SJCRH30 (cell line): ENCODE data around the gene RFTN2. TPM values are rescaled to one million over a fixed set of nuclear protein-coding genes. Genes with fewer than 3 reads are reported as not detected.
"Not testable (repeated sequence)": the region's sequence is repeated elsewhere in the genome, so short reads cannot be mapped to it uniquely, and the experiment has no call there.

Experiments used
- DNase-seq, 2 experiments: peaks; one replicate each; pipeline ENCODE4 v3.0.0-alpha.2; 2015 to 2020
- H3K27ac ChIP-seq: fragments of 250-450 bp; sonication (Bioruptor Pico); 2 replicates; pipeline ENCODE4 v1.5.1; 2020; ENCODE audit warnings: mild to moderate bottlenecking, moderate library complexity
- H3K27me3 ChIP-seq: fragments of 250-450 bp; sonication (Bioruptor Pico); 2 replicates; pipeline ENCODE4 v1.5.1; 2020; ENCODE audit warnings: mild to moderate bottlenecking, moderate library complexity
- H3K36me3 ChIP-seq: fragments of 250-450 bp; sonication (Bioruptor Pico); 2 replicates; pipeline ENCODE4 v1.5.1; 2020; ENCODE audit warnings: mild to moderate bottlenecking, moderate library complexity
- H3K4me1 ChIP-seq: fragments of 250-450 bp; sonication (Bioruptor Pico); 2 replicates; pipeline ENCODE4 v1.5.1; 2020; ENCODE audit warnings: mild to moderate bottlenecking, moderate library complexity
- H3K4me3 ChIP-seq: fragments of 250-450 bp; sonication (Bioruptor Pico); 2 replicates; pipeline ENCODE4 v1.5.1; 2020; ENCODE audit warnings: mild to moderate bottlenecking, moderate library complexity
- H3K9me3 ChIP-seq: fragments of 250-450 bp; sonication (Bioruptor Pico); replicated peaks from 2 replicates; pipeline ENCODE4 v1.5.1; 2020; ENCODE audit warnings: mild to moderate bottlenecking, moderate library complexity
- total RNA-seq: library from RNA; depleted of rRNA; stranded (reverse); fragments of >200 nt; shearing (Covaris generic); gene quantifications from 2 replicates; pipeline ENCODE4 v1.2.3, GENCODE V29; 2014

RFTN2 gene
- total RNA-seq, 1 experiment from 2014 or later = 0.02 TPM

DNA sequence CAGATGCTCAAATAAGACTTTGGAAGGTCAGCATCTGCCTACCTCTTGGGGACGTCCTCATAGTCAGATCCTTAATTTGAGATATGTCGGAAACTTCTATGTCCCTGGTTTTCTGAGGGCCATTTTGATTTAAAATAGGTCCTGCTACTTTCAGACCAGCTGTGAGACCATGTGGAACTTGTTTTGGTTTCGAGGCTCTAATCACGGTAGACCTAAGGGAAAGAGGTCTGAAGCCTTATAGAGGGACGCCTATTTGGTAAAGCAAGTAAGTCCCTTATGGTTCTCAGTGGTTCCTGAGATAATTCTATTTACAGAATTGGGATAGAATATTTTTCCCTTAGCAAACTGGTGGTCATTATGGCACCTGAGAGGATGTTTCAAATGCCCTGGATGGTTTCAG lies 75.1 kb downstream of the RFTN2 start:
- H3K4me3 ChIP-seq = no peak overlapping the region
- H3K36me3 ChIP-seq = no peaks in the 10 kb centered on the region
- DNase-seq = no peak
- H3K4me1 ChIP-seq = no peaks in the 10 kb centered on the region
- H3K27ac ChIP-seq = no peak overlapping the region
- no peaks in the 10 kb centered on the region for H3K27me3 ChIP-seq
- H3K9me3 ChIP-seq = no peaks in the 10 kb centered on the region

DNA sequence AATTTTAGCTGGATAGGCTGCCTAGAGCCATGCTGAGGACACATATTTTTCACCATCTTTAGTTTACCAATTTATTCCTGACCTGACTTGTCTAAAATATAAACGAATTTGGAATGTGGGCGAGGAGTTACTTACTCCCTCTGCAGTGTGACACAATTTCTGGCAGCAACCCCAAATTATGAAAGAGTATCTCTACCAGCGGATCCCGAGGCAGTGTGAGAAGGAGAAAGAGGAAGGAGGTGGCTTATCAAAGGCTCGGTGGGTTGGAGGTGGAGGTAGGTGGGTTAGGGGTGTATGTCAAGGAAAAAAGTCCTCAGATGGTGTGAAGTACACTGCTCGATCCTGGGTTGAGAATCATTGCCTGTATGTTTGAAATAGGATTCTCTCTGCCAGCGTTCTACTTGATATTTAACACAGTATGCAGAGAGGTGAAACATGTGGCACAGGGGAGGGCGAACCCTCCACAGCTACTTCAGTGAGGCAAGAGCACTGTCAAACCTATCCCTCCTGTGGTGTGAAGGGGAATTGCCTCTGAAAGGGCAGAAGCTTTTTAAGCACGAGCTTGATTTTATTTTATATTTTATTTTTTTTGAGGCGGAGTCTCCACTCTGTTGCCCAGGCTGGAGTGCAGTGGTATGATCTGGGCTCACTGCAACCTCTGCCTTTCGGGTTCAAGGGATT lies 76.0 kb downstream of the RFTN2 start:
- Histone ChIP-seq H3K4me1 (no peaks in the 10 kb centered on the region), H3K36me3 (no peaks in the 10 kb centered on the region), H3K4me3 (no peak overlapping the region), H3K9me3 (no peaks in the 10 kb centered on the region), H3K27ac (no peak overlapping the region), H3K27me3 (no peaks in the 10 kb centered on the region)
- peak; percentile 18 to 39 for DNase-seq

DNA sequence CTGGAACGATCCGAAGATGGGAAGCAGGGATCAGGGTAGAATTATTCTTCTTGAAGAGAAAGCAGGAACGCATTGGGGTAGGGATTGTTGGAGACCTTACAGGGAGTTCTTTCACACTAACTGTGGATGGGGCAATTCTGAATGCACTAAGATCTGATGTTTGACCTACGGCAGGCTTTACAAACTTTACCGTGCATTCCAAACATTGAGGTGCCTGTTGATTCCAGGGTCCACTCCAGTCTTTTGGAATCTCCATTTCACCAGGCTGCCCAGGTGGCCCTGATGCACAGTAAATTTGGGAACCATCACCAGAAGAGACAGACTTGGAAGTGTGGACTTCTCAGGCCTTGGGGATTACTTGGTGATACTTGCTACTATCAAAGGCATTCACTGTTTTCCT lies 76.9 kb downstream of the RFTN2 start:
- no peaks in the 10 kb centered on the region for H3K4me1 ChIP-seq
- no peak overlapping the region for H3K27ac ChIP-seq
- no peak overlapping the region for H3K4me3 ChIP-seq
- no peak for DNase-seq
- H3K27me3 ChIP-seq = no peaks in the 10 kb centered on the region
- no peaks in the 10 kb centered on the region for H3K9me3 ChIP-seq
- no peaks in the 10 kb centered on the region for H3K36me3 ChIP-seq

DNA sequence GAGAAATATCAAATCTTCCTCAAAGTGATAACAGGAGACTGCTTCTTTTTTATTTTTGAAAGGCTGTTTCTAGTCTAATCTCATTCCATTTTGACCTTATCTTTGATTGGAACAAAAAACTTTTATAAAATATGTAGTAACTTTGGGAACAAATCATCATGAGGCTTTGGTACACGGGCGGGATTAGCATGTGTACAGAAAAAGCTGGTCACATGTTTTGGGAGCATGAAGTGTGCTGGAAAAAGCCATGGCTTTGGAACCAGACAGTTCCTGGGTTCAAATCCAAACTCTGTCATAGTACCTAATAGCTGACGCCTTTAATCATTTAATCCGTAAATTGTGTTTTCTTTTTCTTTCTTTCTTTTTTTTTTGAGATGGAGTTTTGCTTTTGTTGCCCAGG lies 78.2 kb downstream of the RFTN2 start:
- Histone ChIP-seq H3K4me3 (no peak overlapping the region), H3K9me3 (no peaks in the 10 kb centered on the region), H3K27ac (no peak overlapping the region), H3K4me1 (no peaks in the 10 kb centered on the region), H3K36me3 (no peaks in the 10 kb centered on the region), H3K27me3 (no peaks in the 10 kb centered on the region)
- DNase-seq = no peak

DNA sequence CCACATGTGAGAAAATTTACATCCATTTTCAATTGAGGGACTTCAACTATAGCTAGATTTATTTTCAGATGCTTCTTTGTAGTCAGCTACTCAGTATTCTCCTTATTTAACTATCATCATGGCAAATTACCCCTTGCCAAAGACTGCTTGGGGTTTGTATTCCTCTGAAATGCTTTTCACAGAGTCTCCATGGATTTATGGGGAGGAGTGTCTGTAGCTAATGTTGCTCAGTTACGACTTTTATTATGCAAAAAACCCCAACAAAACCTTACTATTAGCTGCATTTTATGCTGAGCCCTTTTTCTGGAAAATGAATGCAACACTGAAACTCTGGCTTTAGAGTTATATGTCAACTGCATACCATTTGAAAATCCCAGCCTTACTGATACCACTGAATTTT lies 78.6 kb downstream of the RFTN2 start:
- Histone ChIP-seq H3K9me3 (no peaks in the 10 kb centered on the region), H3K27ac (no peak overlapping the region), H3K4me3 (no peak overlapping the region), H3K36me3 (no peaks in the 10 kb centered on the region), H3K27me3 (no peaks in the 10 kb centered on the region), H3K4me1 (no peaks in the 10 kb centered on the region)
- no peak for DNase-seq

DNA sequence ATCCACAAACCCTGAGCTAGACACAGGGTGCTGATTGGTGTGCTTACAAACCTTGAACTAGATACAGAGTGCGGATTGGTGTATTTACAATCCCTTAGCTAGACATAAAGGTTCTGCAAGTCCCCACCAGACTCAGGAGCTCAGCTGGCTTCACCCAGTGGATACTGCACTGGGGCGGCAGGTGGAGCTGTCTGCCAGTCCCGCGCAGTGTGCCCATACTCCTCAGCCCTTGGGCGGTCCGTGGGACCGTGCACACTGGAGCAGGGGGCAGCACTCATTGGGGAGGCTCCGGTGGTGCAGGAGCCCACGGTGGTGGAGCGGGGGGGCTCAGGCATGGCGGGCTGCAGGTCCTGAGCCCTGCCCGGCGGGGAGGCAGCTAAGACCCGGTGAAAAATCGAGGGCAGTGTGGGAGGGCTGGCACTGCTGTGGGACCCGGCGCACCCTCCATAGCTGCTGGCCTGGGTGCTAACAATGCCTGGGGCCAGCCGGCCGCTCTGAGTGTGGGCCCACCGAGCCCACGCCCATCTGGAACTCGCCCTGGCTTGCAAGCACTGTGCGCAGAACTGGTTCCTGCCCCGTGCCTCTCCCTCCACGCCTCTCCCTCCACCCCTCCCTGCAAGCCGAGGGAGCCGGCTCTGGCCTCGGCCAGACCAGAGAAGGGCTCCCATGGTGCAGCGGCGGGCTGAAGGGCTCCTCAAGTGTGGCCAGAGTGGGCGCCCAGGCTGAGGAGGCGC lies 83.9 kb downstream of the RFTN2 start:
- H3K4me1 ChIP-seq = no peaks in the 10 kb centered on the region
- no peak overlapping the region for H3K4me3 ChIP-seq
- no peaks in the 10 kb centered on the region for H3K27me3 ChIP-seq
- no peaks in the 10 kb centered on the region for H3K36me3 ChIP-seq
- no peak overlapping the region for H3K27ac ChIP-seq
- no peak for DNase-seq
- H3K9me3 ChIP-seq = no peaks in the 10 kb centered on the region

DNA sequence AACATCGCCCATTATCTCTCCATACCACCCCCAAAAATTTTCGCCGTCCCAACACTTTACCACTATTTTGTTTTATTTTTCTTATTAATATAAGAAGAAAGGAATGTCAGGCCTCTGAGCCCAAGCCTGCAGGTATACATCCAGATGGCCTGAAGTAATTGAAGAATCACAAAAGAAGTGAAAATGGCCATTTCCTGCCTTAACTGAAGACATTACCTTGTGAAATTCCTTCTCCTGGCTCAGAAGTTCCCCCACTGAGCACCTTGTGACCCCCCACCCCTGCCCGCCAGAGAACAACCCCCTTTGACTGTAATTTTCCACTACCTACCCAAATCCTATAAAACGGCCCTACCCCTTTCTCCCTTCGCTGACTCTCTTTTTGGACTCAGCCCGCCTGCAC lies 88.1 kb downstream of the RFTN2 start:
- H3K36me3 ChIP-seq, H3K27me3 ChIP-seq, H3K4me1 ChIP-seq, H3K4me3 ChIP-seq, H3K27ac ChIP-seq, DNase-seq, H3K9me3 ChIP-seq: not testable (repeated sequence)

DNA sequence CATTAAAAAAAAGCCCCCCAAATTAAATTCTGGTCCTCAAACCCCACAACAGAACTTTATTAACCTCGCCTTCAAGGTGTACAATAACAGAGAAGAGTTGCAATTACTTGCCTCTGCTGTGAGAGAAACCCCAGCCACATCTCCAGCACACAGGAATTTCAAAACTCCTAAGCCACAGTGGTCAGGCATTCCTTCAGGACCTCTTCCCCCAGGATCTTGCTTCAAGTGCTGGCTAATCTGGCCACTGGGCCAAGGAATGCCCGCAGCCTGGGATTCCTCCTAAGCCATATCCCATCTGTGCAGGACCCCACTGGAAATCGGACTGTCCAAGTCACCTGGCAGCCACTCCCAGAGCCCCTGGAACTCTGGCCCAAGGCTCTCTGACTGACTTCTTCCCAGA lies 95.2 kb downstream of the RFTN2 start:
- not testable (repeated sequence) for H3K9me3 ChIP-seq, DNase-seq, H3K4me1 ChIP-seq, H3K27ac ChIP-seq, H3K27me3 ChIP-seq, H3K4me3 ChIP-seq, H3K36me3 ChIP-seq

GRCh38 chr2:197578294-197578693 lies 97.1 kb downstream of the RFTN2 start:
- not testable (repeated sequence) for H3K4me1 ChIP-seq, H3K9me3 ChIP-seq, H3K36me3 ChIP-seq, DNase-seq, H3K27ac ChIP-seq, H3K4me3 ChIP-seq, H3K27me3 ChIP-seq

GRCh38 chr2:197577446-197577845 lies 97.9 kb downstream of the RFTN2 start:
- DNase-seq = no peak
- Histone ChIP-seq H3K9me3 (no peaks in the 10 kb centered on the region; the same call in 1 of the 2 replicates), H3K27me3 (no peaks in the 10 kb centered on the region), H3K36me3 (no peaks in the 10 kb centered on the region; the same call in 1 of the 2 replicates), H3K27ac (no peak overlapping the region), H3K4me1 (no peaks in the 10 kb centered on the region), H3K4me3 (no peak overlapping the region)

DNA sequence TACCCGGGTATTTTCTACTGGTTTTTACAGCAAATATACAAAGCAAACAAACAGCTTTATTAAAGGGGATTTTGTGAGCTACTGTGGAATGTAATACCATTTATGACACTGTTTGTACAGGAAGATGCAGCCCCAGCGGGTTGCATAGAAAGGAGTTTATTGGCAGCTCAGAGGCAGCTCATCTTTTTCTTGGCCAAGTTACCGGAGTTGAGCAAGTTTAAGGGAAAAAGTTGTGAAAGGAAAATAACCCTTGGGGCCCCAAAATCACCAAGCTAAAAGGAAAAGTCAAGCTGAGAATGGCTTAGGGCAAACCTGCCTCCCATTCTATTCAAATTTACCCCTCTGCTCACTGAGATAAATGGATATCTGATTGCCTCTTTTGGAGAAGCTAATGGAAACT lies 98.8 kb downstream of the RFTN2 start:
- no peaks in the 10 kb centered on the region; the same call in 1 of the 2 replicates for H3K36me3 ChIP-seq
- no peaks in the 10 kb centered on the region for H3K27me3 ChIP-seq
- no peaks in the 10 kb centered on the region; the same call in 1 of the 2 replicates for H3K9me3 ChIP-seq
- no peaks in the 10 kb centered on the region for H3K4me1 ChIP-seq
- H3K4me3 ChIP-seq = no peak overlapping the region
- no peak overlapping the region for H3K27ac ChIP-seq
- no peak for DNase-seq

- H3K4me3 ChIP-seq = no peak overlapping the region
- H3K27ac ChIP-seq = no peak overlapping the region
- H3K9me3 ChIP-seq = no peaks in the 10 kb centered on the region; the same call in 1 of the 2 replicates
- no peaks in the 10 kb centered on the region for H3K27me3 ChIP-seq
- no peaks in the 10 kb centered on the region for H3K4me1 ChIP-seq
- H3K36me3 ChIP-seq = no peaks in the 10 kb centered on the region; the same call in 1 of the 2 replicates
- DNase-seq = no peak
These were observed 99.4 kb downstream of the RFTN2 start for GRCh38 chr2:197575987-197576386.

- Histone ChIP-seq H3K9me3 (no peaks in the 10 kb centered on the region; the same call in 1 of the 2 replicates), H3K4me1 (no peaks in the 10 kb centered on the region), H3K36me3 (peaks cover 4% of the 10 kb centered on the region; the same call in 1 of the 2 replicates), H3K27me3 (no peaks in the 10 kb centered on the region), H3K4me3 (no peak overlapping the region), H3K27ac (no peak overlapping the region)
- DNase-seq = no peak
These were observed 101.8 kb downstream of the RFTN2 start for GRCh38 chr2:197573608-197574007.

DNA sequence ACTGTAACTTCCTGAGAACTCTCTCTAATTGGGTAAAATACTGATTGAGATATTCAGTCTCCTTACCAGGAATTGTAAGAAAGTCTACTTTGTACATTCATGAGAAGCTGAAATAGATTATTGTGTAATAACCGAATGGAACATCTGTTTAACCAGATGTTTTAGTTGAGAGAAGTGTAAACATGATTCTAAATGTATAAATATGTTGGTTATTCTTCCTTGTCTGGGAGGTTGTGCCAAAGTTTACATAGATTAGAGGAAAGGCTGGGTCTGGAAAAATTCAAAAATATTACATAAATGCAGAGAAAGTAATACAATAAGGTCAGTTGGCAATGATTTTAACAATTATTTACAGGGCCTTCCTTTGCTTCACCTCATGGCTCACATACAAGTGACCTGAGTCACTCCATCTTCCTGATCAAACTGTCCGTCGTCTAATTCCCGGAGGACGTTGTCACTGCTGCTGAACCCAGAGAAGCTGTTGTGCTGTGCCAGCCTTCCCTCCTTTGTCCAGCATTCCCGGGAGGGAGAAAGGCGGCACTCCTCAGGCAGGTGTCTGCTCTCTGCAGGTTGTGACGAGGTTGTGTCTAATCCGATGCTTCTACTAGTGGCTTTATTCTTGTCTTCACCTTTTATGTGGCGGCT lies 103.6 kb downstream of the RFTN2 start:
- no peak for DNase-seq
- Histone ChIP-seq H3K4me3 (no peak overlapping the region), H3K27ac (no peak overlapping the region), H3K4me1 (no peaks in the 10 kb centered on the region), H3K27me3 (no peaks in the 10 kb centered on the region), H3K36me3 (peaks cover 4% of the 10 kb centered on the region; the same call in 1 of the 2 replicates), H3K9me3 (no peaks in the 10 kb centered on the region; the same call in 1 of the 2 replicates)

- no peak for DNase-seq
- Histone ChIP-seq H3K4me3 (no peak overlapping the region), H3K27me3 (no peaks in the 10 kb centered on the region), H3K9me3 (no peaks in the 10 kb centered on the region), H3K27ac (no peak overlapping the region), H3K4me1 (no peaks in the 10 kb centered on the region), H3K36me3 (peaks cover 14% of the 10 kb centered on the region)
These were observed 115.2 kb downstream of the RFTN2 start for GRCh38 chr2:197560146-197560665.
